Neural crest cell (in vitro differentiated cells): ENCODE results near the gene SLC6A6. TPM values are rescaled to one million over a fixed set of nuclear protein-coding genes. Genes with fewer than 3 reads are reported as not detected.

ENCODE experiments used
- DNase-seq: peaks from one replicate; pipeline ENCODE4 v3.0.0; 2021; ENCODE audit warnings: low read depth, mixed read lengths, low spot score
- H3K27ac Mint-ChIP-seq: one replicate; pipeline ENCODE4 v1.8.0; 2021; ENCODE audit warnings: mild to moderate bottlenecking, mixed read lengths; ENCODE audit not compliant: unreplicated experiment
- H3K27me3 Mint-ChIP-seq: 2 replicates; pipeline ENCODE4 v1.8.0; 2021; ENCODE audit warnings: low read depth, mild to moderate bottlenecking, mixed read lengths
- H3K36me3 Mint-ChIP-seq: 2 replicates; pipeline ENCODE4 v1.8.0; 2021; ENCODE audit warnings: low read depth, mild to moderate bottlenecking, mixed read lengths
- H3K4me1 Mint-ChIP-seq: 2 replicates; pipeline ENCODE4 v1.8.0; 2021; ENCODE audit warnings: mixed read lengths
- H3K4me3 Mint-ChIP-seq: one replicate; pipeline ENCODE4 v1.8.0; 2021; ENCODE audit warnings: mild to moderate bottlenecking, mixed read lengths
- H3K9me3 Mint-ChIP-seq: 2 replicates; pipeline ENCODE4 v1.8.0; 2021; ENCODE audit warnings: mixed read lengths
- CTCF ChIP-seq: fragments of 200-600 bp; sonication (generic); conservative IDR thresholded peaks from 2 replicates; pipeline ENCODE4 v1.5.0; 2021; ENCODE audit warnings: antibody characterized with exemption, mild to moderate bottlenecking
- total RNA-seq: library from RNA; stranded (reverse); gene quantifications from 2 replicates; pipeline ENCODE4 v1.2.1, GENCODE V29; 2021

The SLC6A6 gene
- total RNA-seq, 1 donor from 2014 or later, result 33.8 TPM

- DNase-seq, result no peak
- peaks cover 18% of the 10 kb centered on the region for H3K4me1 Mint-ChIP-seq
- H3K27me3 Mint-ChIP-seq, result no peaks in the 10 kb centered on the region
- no peaks in the 10 kb centered on the region for H3K9me3 Mint-ChIP-seq
- H3K4me3 Mint-ChIP-seq, result no peak overlapping the region
- H3K36me3 Mint-ChIP-seq, result peaks cover 28% of the 10 kb centered on the region
- no peak for TF ChIP-seq CTCF
- H3K27ac Mint-ChIP-seq, result peak overlapping the region; percentile 81
Observed at GRCh38 chr3:14474363-14475081, 72.1 kb downstream of the SLC6A6 start.

GRCh38 chr3:14475621-14476020, 73.2 kb downstream of the SLC6A6 start:
- Mint-ChIP-seq H3K4me1 (peaks cover 18% of the 10 kb centered on the region), H3K36me3 (peaks cover 28% of the 10 kb centered on the region), H3K9me3 (no peaks in the 10 kb centered on the region), H3K27ac (peak overlapping the region; percentile 50), H3K4me3 (no peak overlapping the region), H3K27me3 (no peaks in the 10 kb centered on the region)
- no peak for DNase-seq
- TF ChIP-seq CTCF, result no peak

GRCh38 chr3:14476583-14477265, 74.3 kb downstream of the SLC6A6 start:
- H3K27me3 Mint-ChIP-seq, result no peaks in the 10 kb centered on the region
- H3K4me1 Mint-ChIP-seq, result peaks cover 18% of the 10 kb centered on the region
- no peak overlapping the region for H3K4me3 Mint-ChIP-seq
- no peaks in the 10 kb centered on the region for H3K9me3 Mint-ChIP-seq
- H3K36me3 Mint-ChIP-seq, result peaks cover 32% of the 10 kb centered on the region
- no peak for DNase-seq
- TF ChIP-seq CTCF, result no peak
- no peak overlapping the region for H3K27ac Mint-ChIP-seq

- H3K9me3 Mint-ChIP-seq, result no peaks in the 10 kb centered on the region
- no peak for DNase-seq
- no peak for TF ChIP-seq CTCF
- H3K4me3 Mint-ChIP-seq, result no peak overlapping the region
- H3K4me1 Mint-ChIP-seq, result peaks cover 18% of the 10 kb centered on the region
- no peaks in the 10 kb centered on the region for H3K27me3 Mint-ChIP-seq
- H3K27ac Mint-ChIP-seq, result no peak overlapping the region
- peaks cover 32% of the 10 kb centered on the region for H3K36me3 Mint-ChIP-seq
Observed at GRCh38 chr3:14477311-14477935, 75.0 kb downstream of the SLC6A6 start.

GRCh38 chr3:14478956-14479550, 76.6 kb downstream of the SLC6A6 start:
- Mint-ChIP-seq H3K4me1 (peaks cover 11% of the 10 kb centered on the region), H3K4me3 (no peak overlapping the region), H3K27ac (no peak overlapping the region), H3K9me3 (no peaks in the 10 kb centered on the region), H3K27me3 (no peaks in the 10 kb centered on the region), H3K36me3 (peaks cover 24% of the 10 kb centered on the region)
- DNase-seq, result no peak
- no peak for TF ChIP-seq CTCF
